Thyroid gland (tissue), 4 donors: Measurements from ENCODE around the gene POLR3F.
A peak's percentile ranks its signal among the peaks of the same experiment; 100 is the strongest.

Experiments
- POLR2A ChIP-seq, 2 donors: fragments of 450-650 bp; IDR thresholded peaks; one replicate each; pipeline ENCODE4 v1.6.1; 2017; ENCODE audit warnings: antibody characterized with exemption in 2 of 2, mild to moderate bottlenecking in 2 of 2, moderate library complexity in 1 of 2
- TF ChIP-seq, protein P1 (sequence below), 6 experiments: fragments of 200-600 bp in 3 of 6; fragments of 450-650 bp in 3 of 6; sonication (generic) in 3 of 6; IDR thresholded peaks; one replicate each; pipeline ENCODE4 v1.5.1; 2016 to 2019; ENCODE audit warnings: antibody characterized with exemption in 6 of 6, mild to moderate bottlenecking in 2 of 6, inconsistent platforms in 1 of 6, moderate library complexity in 1 of 6

- TF ChIP-seq, protein P1, sequence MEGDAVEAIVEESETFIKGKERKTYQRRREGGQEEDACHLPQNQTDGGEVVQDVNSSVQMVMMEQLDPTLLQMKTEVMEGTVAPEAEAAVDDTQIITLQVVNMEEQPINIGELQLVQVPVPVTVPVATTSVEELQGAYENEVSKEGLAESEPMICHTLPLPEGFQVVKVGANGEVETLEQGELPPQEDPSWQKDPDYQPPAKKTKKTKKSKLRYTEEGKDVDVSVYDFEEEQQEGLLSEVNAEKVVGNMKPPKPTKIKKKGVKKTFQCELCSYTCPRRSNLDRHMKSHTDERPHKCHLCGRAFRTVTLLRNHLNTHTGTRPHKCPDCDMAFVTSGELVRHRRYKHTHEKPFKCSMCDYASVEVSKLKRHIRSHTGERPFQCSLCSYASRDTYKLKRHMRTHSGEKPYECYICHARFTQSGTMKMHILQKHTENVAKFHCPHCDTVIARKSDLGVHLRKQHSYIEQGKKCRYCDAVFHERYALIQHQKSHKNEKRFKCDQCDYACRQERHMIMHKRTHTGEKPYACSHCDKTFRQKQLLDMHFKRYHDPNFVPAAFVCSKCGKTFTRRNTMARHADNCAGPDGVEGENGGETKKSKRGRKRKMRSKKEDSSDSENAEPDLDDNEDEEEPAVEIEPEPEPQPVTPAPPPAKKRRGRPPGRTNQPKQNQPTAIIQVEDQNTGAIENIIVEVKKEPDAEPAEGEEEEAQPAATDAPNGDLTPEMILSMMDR (IDR thresholded peaks at IDR 0.05) = no peak
- TF ChIP-seq POLR2A (IDR thresholded peaks at IDR 0.05) = peak in 1 of 2 donors; percentile 65
Observed at GRCh38 chr20:18496740-18497592, 29.8 kb downstream of the POLR3F start, which contains the start of gene RBBP9.
